ENCODE data around the gene CMTR1.

CMTR1 gene

DNA sequence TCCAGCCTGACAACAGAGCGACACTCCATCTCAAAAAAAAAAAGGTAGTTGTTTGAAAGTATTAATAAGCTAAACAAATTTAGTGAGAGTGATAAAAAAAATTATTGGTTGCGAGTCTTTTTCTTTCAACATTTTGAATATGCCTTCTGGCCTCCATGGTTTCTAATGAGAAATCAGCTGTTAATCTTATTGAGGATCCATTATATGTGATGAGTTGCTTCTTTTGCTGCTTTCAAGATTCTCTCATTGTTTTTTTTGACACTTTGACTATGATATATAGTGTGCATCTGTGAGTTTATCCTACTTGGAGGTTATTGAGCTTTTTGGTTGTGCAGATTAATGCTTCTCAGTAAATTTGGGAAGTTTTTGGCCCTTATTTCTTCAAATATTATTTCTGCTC lies 15.6 kb upstream of the CMTR1 start:
- H3K4me3 ChIP-seq (ENCODE audit: low read depth, low read length): no peak overlapping the region
- TF ChIP-seq, protein P1, sequence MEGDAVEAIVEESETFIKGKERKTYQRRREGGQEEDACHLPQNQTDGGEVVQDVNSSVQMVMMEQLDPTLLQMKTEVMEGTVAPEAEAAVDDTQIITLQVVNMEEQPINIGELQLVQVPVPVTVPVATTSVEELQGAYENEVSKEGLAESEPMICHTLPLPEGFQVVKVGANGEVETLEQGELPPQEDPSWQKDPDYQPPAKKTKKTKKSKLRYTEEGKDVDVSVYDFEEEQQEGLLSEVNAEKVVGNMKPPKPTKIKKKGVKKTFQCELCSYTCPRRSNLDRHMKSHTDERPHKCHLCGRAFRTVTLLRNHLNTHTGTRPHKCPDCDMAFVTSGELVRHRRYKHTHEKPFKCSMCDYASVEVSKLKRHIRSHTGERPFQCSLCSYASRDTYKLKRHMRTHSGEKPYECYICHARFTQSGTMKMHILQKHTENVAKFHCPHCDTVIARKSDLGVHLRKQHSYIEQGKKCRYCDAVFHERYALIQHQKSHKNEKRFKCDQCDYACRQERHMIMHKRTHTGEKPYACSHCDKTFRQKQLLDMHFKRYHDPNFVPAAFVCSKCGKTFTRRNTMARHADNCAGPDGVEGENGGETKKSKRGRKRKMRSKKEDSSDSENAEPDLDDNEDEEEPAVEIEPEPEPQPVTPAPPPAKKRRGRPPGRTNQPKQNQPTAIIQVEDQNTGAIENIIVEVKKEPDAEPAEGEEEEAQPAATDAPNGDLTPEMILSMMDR (IDR thresholded peaks at IDR 0.05; ENCODE audit: low read depth, low read length): no peak

DNA sequence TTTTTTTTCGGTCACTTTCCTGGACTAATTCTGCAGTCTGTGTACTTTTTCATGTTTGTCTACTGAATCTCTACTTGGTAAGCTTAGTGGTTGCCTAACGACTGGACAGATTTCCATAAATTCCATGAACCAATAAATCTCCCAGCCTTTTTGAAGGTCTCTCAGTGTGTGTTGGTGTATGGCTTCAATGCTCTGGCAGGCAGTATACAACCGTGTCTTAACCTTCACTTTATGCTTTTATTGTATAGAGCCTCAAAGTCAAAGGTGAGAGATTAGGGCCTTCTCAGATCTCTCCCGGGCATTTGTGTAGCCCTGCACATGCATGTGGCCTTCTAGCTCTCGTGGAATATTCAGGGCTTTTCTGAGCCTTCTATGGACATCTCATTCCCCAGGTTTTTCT lies 14.3 kb upstream of the CMTR1 start:
- no peak overlapping the region for H3K4me3 ChIP-seq (ENCODE audit: low read depth, low read length)
- TF ChIP-seq, protein P1 (IDR thresholded peaks at IDR 0.05; ENCODE audit: low read depth, low read length): no peak

GRCh38 chr6:37426058-37426944 lies 6.7 kb upstream of the CMTR1 start:
- no peak overlapping the region for H3K4me3 ChIP-seq (ENCODE audit: low read depth, low read length)
- TF ChIP-seq, protein P1 (IDR thresholded peaks at IDR 0.05; ENCODE audit: low read depth, low read length): no peak

DNA sequence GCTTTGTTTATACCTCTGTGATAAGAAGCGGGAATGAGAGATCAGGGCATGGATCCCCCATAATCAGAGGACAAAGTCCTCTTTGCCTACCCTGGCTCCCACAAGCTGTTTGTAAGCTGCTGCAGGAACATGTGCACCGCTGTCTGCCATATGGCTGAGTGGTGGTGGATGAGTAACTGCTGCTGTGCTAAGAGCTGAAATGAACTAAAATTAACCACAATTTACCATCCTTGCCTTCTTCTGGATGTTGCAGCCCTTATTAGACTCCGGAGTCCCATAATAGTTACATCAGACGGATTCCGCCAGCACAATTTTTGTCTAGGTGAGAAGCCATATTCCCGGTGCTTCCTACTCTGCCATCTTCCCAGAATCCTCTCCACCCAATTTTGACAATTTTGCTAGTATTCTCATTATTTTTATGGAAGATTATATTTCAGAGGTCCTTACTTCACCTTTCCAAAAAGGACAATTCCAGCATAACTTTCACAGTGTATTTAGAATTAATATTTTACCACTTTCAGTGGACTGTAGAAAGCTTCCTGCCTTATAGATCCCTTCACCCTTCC lies 6.0 kb upstream of the CMTR1 start:
- TF ChIP-seq, protein P1 (IDR thresholded peaks at IDR 0.05; ENCODE audit: low read depth, low read length): no peak
- H3K4me3 ChIP-seq (ENCODE audit: low read depth, low read length): no peak overlapping the region

GRCh38 chr6:37429352-37429750 lies 3.7 kb upstream of the CMTR1 start:
- no peak overlapping the region for H3K4me3 ChIP-seq (ENCODE audit: low read depth, low read length)
- TF ChIP-seq, protein P1 (IDR thresholded peaks at IDR 0.05; ENCODE audit: low read depth, low read length): no peak

GRCh38 chr6:37432590-37432915 lies 468 bp upstream of the CMTR1 start:
- H3K4me3 ChIP-seq (ENCODE audit: low read depth, low read length): peak overlapping the region; percentile 96
- TF ChIP-seq, protein P1 (IDR thresholded peaks at IDR 0.05; ENCODE audit: low read depth, low read length): no peak

- peak overlapping the region; percentile 96 for H3K4me3 ChIP-seq (ENCODE audit: low read depth, low read length)
- TF ChIP-seq, protein P1 (IDR thresholded peaks at IDR 0.05; ENCODE audit: low read depth, low read length): no peak
These were observed 743 bp downstream of the CMTR1 start for GRCh38 chr6:37433657-37434271.

Data from WI38 (cell line).